ENCODE measurements around the gene GRID1. TPM values are rescaled to one million over a fixed set of nuclear protein-coding genes. Genes with fewer than 3 reads are reported as not detected.

Gene GRID1
- polyA plus RNA-seq, 1 of the 3 experiments (the other 2 are of a cell fraction), result 0.13 TPM

DNA sequence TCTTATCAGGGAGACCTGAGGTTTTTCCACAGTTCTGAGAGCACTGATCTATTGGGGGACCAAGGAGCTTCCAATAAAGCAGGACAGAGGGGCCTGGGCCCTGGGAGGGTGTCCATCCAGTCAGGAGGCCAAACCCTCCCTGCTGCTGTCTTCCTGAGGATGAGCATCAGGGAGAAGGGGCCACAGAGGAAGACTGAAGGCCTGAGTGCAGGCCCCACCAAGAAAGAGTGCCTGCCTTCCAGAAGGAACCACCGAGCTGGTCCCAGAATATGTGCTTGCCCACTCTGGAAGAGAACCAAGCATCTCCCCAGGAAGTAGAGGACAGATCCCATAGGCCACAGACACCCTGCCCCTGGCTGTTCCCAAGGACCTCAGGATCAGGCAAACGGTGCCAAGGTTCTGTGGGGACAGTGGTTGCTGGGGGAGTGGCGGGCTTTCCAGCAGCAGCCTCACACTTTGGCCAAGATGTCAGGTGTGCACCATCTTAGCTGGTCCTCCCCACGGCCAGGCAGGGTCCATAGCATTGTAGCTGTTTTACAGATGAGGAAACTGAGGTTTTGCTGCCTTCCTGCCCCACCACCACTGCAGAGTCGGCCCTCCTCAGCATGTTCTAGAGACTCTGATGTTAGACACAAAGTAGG lies 199.4 kb downstream of the GRID1 start:
- Histone ChIP-seq H3K9me2 (no peaks in the 10 kb centered on the region), H3K36me3 (replicated peaks in 1 of 2; ENCODE audit: control insufficient read depth in 1 of 2, insufficient read depth in 2 of 2, low read length in 1 of 2) (no peaks in the 10 kb centered on the region), H3K4me3 (ENCODE audit: low read depth in 2 of 2, low read length in 1 of 2) (no peak overlapping the region), H3F3A (replicated peaks; ENCODE audit: insufficient read depth) (no peaks in the 10 kb centered on the region), H3K27ac (ENCODE audit: low read depth in 2 of 2, low read length in 1 of 2) (no peak overlapping the region), H3K79me2 (ENCODE audit: insufficient read depth) (no peaks in the 10 kb centered on the region), H2AFZ (ENCODE audit: low read depth) (no peak overlapping the region), H3K4me1 (ENCODE audit: control insufficient read depth in 1 of 2, insufficient read depth in 2 of 2, low read depth in 1 of 2, low read length in 1 of 2) (no peaks in the 10 kb centered on the region), H3K9ac (no peak overlapping the region), H3K4me2 (no peak overlapping the region), H3K27me3 (ENCODE audit: insufficient read depth) (no peaks in the 10 kb centered on the region), H3K9me3 (no peaks in the 10 kb centered on the region), H4K20me1 (ENCODE audit: insufficient read depth) (no peaks in the 10 kb centered on the region)
- TF ChIP-seq MXI1 (IDR thresholded peaks at IDR 0.05; ENCODE audit: low read depth, low read length), result no peak
- TF ChIP-seq EP300 (IDR thresholded peaks at IDR 0.05; ENCODE audit: borderline replicate concordance in 1 of 2, low read depth in 1 of 2, low read length in 1 of 2), result no peak
- no peak for TF ChIP-seq RXRA (IDR thresholded peaks at IDR 0.05; ENCODE audit: borderline replicate concordance, low read depth)
- 5% methylated on average over 3 of the region's 5 CpGs for WGBS (ENCODE audit: low lambda C conversion rate)
- CTCF ChIA-PET, result interaction anchor here (0.7 to 2.0 kb wide), 4 partner anchors 10 to 95 kb away, joined by 3 to 9 read pairs (median 3); no protein-coding TSS in a partner anchor
- POLR2A ChIA-PET, result no interaction called here
- no peak for DNase-seq

DNA sequence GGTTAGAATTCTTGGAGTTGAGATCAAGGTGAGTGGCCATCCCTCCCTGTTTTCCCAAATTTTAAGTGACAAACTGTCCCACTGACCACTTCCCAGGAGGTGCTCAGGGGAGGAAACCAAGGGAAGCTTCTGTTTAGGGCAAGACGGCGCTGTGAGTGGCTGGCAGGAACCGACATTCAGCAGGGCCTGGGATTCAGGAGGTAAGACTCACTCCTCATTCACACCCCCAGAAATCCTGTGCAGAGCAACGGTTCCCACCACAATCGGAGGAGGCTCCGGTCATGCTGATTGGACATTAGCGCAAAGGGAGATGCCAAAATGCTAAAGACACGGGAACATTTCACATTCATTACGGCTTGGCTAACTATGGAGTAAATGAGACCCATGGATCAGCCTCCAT lies 200.9 kb downstream of the GRID1 start:
- no peak overlapping the region for H2AFZ ChIP-seq (ENCODE audit: low read depth)
- H3F3A ChIP-seq (replicated peaks; ENCODE audit: insufficient read depth), result no peaks in the 10 kb centered on the region
- CTCF ChIA-PET, result interaction anchor here (1.9 kb wide), 1 partner anchor 11 kb away, joined by 5 read pairs; no protein-coding TSS in a partner anchor
- no peak overlapping the region for H3K9ac ChIP-seq
- no peak overlapping the region for H3K4me2 ChIP-seq
- H3K27ac ChIP-seq (ENCODE audit: low read depth in 2 of 2, low read length in 1 of 2), result no peak overlapping the region
- 65% methylated on average over 7 of the region's 9 CpGs for WGBS (ENCODE audit: low lambda C conversion rate)
- POLR2A ChIA-PET, result no interaction called here
- H3K9me2 ChIP-seq, result no peaks in the 10 kb centered on the region
- TF ChIP-seq ELF1 (IDR thresholded peaks at IDR 0.05) (no peak), RAD21 (IDR thresholded peaks at IDR 0.05; ENCODE audit: low read length) (no peak), GABPA (IDR thresholded peaks at IDR 0.05; ENCODE audit: low read depth) (no peak), SIN3A (IDR thresholded peaks at IDR 0.05; ENCODE audit: borderline replicate concordance, low read depth, low read length) (no peak), TCF12 (IDR thresholded peaks at IDR 0.05) (no peak), FOSL2 (IDR thresholded peaks at IDR 0.05; ENCODE audit: borderline replicate concordance, low read depth) (no peak), USF1 (IDR thresholded peaks at IDR 0.05; ENCODE audit: borderline replicate concordance, low read depth) (no peak), POLR2AphosphoS5 (IDR thresholded peaks at IDR 0.05; ENCODE audit: low read depth, low read length) (no peak), RCOR1 (IDR thresholded peaks at IDR 0.05; ENCODE audit: low read length) (no peak), RFX5 (IDR thresholded peaks at IDR 0.05; ENCODE audit: low read length) (no peak), SMC3 (IDR thresholded peaks at IDR 0.05; ENCODE audit: low read depth, low read length) (no peak), MXI1 (IDR thresholded peaks at IDR 0.05; ENCODE audit: low read depth, low read length) (no peak), RXRA (IDR thresholded peaks at IDR 0.05; ENCODE audit: borderline replicate concordance, low read depth) (no peak), JUND (IDR thresholded peaks at IDR 0.05) (no peak), TAF1 (IDR thresholded peaks at IDR 0.05; ENCODE audit: borderline replicate concordance, low read depth, low read length) (no peak)
- TF ChIP-seq, protein P1, sequence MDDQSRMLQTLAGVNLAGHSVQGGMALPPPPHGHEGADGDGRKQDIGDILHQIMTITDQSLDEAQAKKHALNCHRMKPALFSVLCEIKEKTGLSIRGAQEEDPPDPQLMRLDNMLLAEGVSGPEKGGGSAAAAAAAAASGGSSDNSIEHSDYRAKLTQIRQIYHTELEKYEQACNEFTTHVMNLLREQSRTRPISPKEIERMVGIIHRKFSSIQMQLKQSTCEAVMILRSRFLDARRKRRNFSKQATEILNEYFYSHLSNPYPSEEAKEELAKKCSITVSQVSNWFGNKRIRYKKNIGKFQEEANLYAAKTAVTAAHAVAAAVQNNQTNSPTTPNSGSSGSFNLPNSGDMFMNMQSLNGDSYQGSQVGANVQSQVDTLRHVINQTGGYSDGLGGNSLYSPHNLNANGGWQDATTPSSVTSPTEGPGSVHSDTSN (IDR thresholded peaks at IDR 0.05), result no peak
- TF ChIP-seq, protein P2, sequence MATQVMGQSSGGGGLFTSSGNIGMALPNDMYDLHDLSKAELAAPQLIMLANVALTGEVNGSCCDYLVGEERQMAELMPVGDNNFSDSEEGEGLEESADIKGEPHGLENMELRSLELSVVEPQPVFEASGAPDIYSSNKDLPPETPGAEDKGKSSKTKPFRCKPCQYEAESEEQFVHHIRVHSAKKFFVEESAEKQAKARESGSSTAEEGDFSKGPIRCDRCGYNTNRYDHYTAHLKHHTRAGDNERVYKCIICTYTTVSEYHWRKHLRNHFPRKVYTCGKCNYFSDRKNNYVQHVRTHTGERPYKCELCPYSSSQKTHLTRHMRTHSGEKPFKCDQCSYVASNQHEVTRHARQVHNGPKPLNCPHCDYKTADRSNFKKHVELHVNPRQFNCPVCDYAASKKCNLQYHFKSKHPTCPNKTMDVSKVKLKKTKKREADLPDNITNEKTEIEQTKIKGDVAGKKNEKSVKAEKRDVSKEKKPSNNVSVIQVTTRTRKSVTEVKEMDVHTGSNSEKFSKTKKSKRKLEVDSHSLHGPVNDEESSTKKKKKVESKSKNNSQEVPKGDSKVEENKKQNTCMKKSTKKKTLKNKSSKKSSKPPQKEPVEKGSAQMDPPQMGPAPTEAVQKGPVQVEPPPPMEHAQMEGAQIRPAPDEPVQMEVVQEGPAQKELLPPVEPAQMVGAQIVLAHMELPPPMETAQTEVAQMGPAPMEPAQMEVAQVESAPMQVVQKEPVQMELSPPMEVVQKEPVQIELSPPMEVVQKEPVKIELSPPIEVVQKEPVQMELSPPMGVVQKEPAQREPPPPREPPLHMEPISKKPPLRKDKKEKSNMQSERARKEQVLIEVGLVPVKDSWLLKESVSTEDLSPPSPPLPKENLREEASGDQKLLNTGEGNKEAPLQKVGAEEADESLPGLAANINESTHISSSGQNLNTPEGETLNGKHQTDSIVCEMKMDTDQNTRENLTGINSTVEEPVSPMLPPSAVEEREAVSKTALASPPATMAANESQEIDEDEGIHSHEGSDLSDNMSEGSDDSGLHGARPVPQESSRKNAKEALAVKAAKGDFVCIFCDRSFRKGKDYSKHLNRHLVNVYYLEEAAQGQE (IDR thresholded peaks at IDR 0.05; ENCODE audit: low read depth, low read length), result no peak
- no peaks in the 10 kb centered on the region for H4K20me1 ChIP-seq (ENCODE audit: insufficient read depth)
- H3K27me3 ChIP-seq (ENCODE audit: insufficient read depth), result no peaks in the 10 kb centered on the region
- DNase-seq, result no peak
- no peaks in the 10 kb centered on the region for H3K36me3 ChIP-seq (replicated peaks in 1 of 2; ENCODE audit: control insufficient read depth in 1 of 2, insufficient read depth in 2 of 2, low read length in 1 of 2)
- no peaks in the 10 kb centered on the region for H3K4me1 ChIP-seq (ENCODE audit: control insufficient read depth in 1 of 2, insufficient read depth in 2 of 2, low read depth in 1 of 2, low read length in 1 of 2)
- no peaks in the 10 kb centered on the region for H3K79me2 ChIP-seq (ENCODE audit: insufficient read depth)
- H3K4me3 ChIP-seq (ENCODE audit: low read depth in 2 of 2, low read length in 1 of 2), result no peak overlapping the region
- no peaks in the 10 kb centered on the region for H3K9me3 ChIP-seq
